NCI-H82 treated with DMSO at 0.1 percent for 48 hours (cell line): ENCODE results near the gene NR1I3.
"Not testable (repeated sequence)": the region's sequence is repeated elsewhere in the genome, so short reads cannot be mapped to it uniquely, and the experiment has no call there.

ENCODE experiments used
- DNase-seq: peaks from one replicate; lab custom pipeline; 2025; ENCODE audit not compliant: unreplicated experiment; lab: John Stamatoyannopoulos, UW

NR1I3 gene

GRCh38 chr1:161250829-161251228, 12.8 kb upstream of the NR1I3 start:
- DNase-seq = no peak

GRCh38 chr1:161250100-161250499, 12.1 kb upstream of the NR1I3 start:
- not testable (repeated sequence) for DNase-seq

GRCh38 chr1:161244888-161245287, 6.9 kb upstream of the NR1I3 start:
- no peak for DNase-seq

GRCh38 chr1:161242313-161242712, 4.3 kb upstream of the NR1I3 start:
- DNase-seq = no peak

- no peak for DNase-seq
Measured at GRCh38 chr1:161241682-161242081, 3.7 kb upstream of the NR1I3 start.

- DNase-seq = no peak
Measured at GRCh38 chr1:161235957-161236775, 1.8 kb downstream of the NR1I3 start.

- no peak for DNase-seq
Measured at GRCh38 chr1:161233102-161233501, 4.9 kb downstream of the NR1I3 start.

GRCh38 chr1:161230762-161231161, 7.2 kb downstream of the NR1I3 start:
- DNase-seq = no peak

GRCh38 chr1:161229896-161230295, 8.1 kb downstream of the NR1I3 start:
- no peak for DNase-seq

GRCh38 chr1:161228032-161228431, 10.0 kb downstream of the NR1I3 start:
- no peak for DNase-seq

GRCh38 chr1:161227196-161227871, 10.7 kb downstream of the NR1I3 start:
- DNase-seq = peak; percentile 76

GRCh38 chr1:161226759-161227158, 11.2 kb downstream of the NR1I3 start:
- no peak for DNase-seq

- DNase-seq = no peak
Measured at GRCh38 chr1:161226320-161226711, 11.7 kb downstream of the NR1I3 start.

- peak; percentile 100 for DNase-seq
Measured at GRCh38 chr1:161225534-161226319, 12.3 kb downstream of the NR1I3 start, which contains the start of gene TOMM40L. Gene TOMM40L (plus strand): TSS chr1:161226060. CDS start chr1:161226490, 430 bp downstream.

GRCh38 chr1:161225178-161225533, 12.8 kb downstream of the NR1I3 start:
- no peak for DNase-seq

- not testable (repeated sequence) for DNase-seq
Measured at GRCh38 chr1:161224695-161225087, 13.3 kb downstream of the NR1I3 start.

- DNase-seq = no peak
Measured at GRCh38 chr1:161223805-161224694, 14.0 kb downstream of the NR1I3 start.

GRCh38 chr1:161222175-161223019, 15.6 kb downstream of the NR1I3 start:
- DNase-seq = no peak

GRCh38 chr1:161220002-161220401, 18.0 kb downstream of the NR1I3 start:
- DNase-seq = no peak
